Right atrium auricular region (tissue), 2 donors: ENCODE data around the gene TNK1. TPM values are rescaled to one million over a fixed set of nuclear protein-coding genes. Genes with fewer than 3 reads are reported as not detected.

Experiments
- DNase-seq: peaks from one replicate; pipeline ENCODE4 v3.0.0-alpha.2; 2019; ENCODE audit warnings: low spot score
- H3K27ac ChIP-seq, 2 donors: fragments of 200-600 bp; sonication (generic); 1 replicate in 1 of 2; 2 replicates in 1 of 2; pipeline ENCODE4 v1.5.1; 2016 to 2019
- H3K27me3 ChIP-seq, 2 donors: fragments of 200-600 bp; sonication (generic); one replicate each; pipeline versions ENCODE4 v1.5.1 to v1.6.0; 2017 to 2019
- H3K36me3 ChIP-seq: fragments of 200-600 bp; sonication (generic); one replicate; pipeline ENCODE4 v1.5.1; 2016
- H3K4me1 ChIP-seq, 2 donors: fragments of 200-600 bp; sonication (generic); one replicate each; pipeline versions ENCODE4 v1.5.1 to v1.6.0; 2017 to 2019
- H3K4me3 ChIP-seq, 2 donors: fragments of 200-600 bp; sonication (generic); 1 replicate in 1 of 2; 2 replicates in 1 of 2; pipeline ENCODE4 v1.5.1; 2017 to 2019; ENCODE audit warnings: mild to moderate bottlenecking in 1 of 2, moderate library complexity in 1 of 2
- H3K9me3 ChIP-seq, 2 donors: fragments of 200-600 bp; sonication (generic); one replicate each; pipeline ENCODE4 v1.5.1; 2019
- CTCF ChIP-seq, 2 donors: fragments of 200-600 bp; sonication (generic); IDR thresholded peaks; one replicate each; pipeline ENCODE4 v1.5.1; 2019; ENCODE audit warnings: antibody characterized with exemption in 2 of 2
- total RNA-seq, 2 donors: library from RNA; depleted of rRNA; stranded (reverse); fragments of >200 nt; gene quantifications; one replicate each; pipeline ENCODE4 v1.1.0, GENCODE V29; 2016

TNK1 gene
- total RNA-seq, 2 donors from 2014 or later, result 4.1 to 4.8 TPM

GRCh38 chr17:7415784-7416183, 34.9 kb downstream of the TNK1 start:
- H3K27me3 ChIP-seq, result no peaks in the 10 kb centered on the region
- TF ChIP-seq CTCF (IDR thresholded peaks at IDR 0.05), result no peak

DNA sequence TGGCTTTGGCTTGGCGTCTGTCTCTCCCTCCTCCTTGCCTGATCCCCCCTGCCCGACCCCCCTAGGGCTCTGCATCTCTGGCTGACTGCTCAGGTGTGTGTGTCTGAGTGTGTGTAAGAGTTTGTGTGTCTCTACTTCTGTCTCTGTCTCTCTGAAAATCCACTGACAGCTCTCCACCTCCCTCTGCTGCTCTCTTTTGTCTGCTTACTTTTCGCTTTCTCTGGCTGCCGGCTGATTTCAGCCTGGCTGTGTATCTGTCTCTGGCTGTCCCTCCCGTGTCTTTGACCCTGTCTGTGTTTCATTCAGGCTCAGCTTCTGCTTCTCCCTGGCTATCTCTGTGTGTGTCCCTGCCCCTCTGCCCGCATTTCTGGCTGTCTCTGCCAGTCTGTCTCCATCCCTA, 35.4 kb downstream of the TNK1 start:
- Histone ChIP-seq H3K4me1 (no peaks in the 10 kb centered on the region), H3K9me3 (no peaks in the 10 kb centered on the region), H3K27me3 (no peaks in the 10 kb centered on the region), H3K36me3 (peaks cover 9% of the 10 kb centered on the region), H3K27ac (no peak overlapping the region), H3K4me3 (no peak overlapping the region)
- TF ChIP-seq CTCF (IDR thresholded peaks at IDR 0.05), result no peak
- DNase-seq, result no peak

More at GRCh38 chr17:7415784-7416183, 34.9 kb downstream of the TNK1 start:
- Histone ChIP-seq H3K4me3 (no peak overlapping the region), H3K27ac (no peak overlapping the region), H3K4me1 (no peaks in the 10 kb centered on the region), H3K36me3 (peaks cover 9% of the 10 kb centered on the region), H3K9me3 (no peaks in the 10 kb centered on the region)
- no peak for DNase-seq

- DNase-seq, result no peak
Observed at GRCh38 chr17:7417056-7417655, 36.3 kb downstream of the TNK1 start.

GRCh38 chr17:7418472-7419152, 37.7 kb downstream of the TNK1 start:
- Histone ChIP-seq H3K27ac (no peak overlapping the region), H3K36me3 (peaks cover 9% of the 10 kb centered on the region), H3K4me3 (no peak overlapping the region), H3K27me3 (no peaks in the 10 kb centered on the region), H3K9me3 (no peaks in the 10 kb centered on the region), H3K4me1 (no peaks in the 10 kb centered on the region)
- DNase-seq, result no peak
- no peak for TF ChIP-seq CTCF (IDR thresholded peaks at IDR 0.05)

More at GRCh38 chr17:7417056-7417655, 36.3 kb downstream of the TNK1 start:
- Histone ChIP-seq H3K27ac (no peak overlapping the region), H3K36me3 (peaks cover 9% of the 10 kb centered on the region), H3K4me3 (no peak overlapping the region), H3K27me3 (no peaks in the 10 kb centered on the region), H3K9me3 (no peaks in the 10 kb centered on the region), H3K4me1 (no peaks in the 10 kb centered on the region)
- no peak for TF ChIP-seq CTCF (IDR thresholded peaks at IDR 0.05)

DNA sequence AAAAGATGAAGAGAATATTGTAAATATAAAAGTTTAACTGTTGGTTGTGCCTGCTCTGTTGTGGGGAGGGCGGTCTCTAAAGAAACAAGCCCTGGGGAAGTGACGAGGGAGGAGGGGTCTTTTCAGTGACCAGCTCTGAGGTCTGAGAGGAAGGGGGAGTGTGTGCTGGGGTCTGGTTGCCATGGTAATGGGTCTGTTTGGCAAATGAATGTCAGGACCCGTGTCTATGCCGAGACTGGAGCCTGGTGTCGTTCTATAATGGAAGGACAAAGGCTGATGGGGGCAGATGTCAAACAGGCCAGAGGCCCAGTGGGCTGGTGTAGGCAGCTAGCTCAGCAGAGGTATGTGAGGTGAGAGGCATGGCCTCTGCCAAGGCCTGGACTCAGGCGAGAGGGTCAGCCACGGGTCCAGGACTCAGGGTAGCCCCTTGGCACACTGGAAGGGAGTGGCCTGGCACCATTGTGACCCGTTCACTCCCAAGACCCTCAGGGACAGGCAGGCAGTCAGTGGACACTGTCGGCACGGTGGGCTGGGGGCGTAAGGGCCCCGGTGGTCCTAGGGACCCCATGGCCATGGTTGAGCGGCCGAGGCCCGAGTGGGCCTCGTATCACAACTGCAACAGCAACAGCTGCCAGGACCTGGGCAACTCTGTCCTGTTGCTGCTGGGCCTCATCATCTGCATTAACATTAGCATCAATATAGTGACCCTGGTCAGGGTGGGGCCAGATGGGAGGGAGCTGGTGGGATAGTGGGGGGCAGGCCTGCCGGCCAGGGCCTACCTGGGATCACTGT, 39.1 kb downstream of the TNK1 start, which contains the start of gene SPEM1:
SPEM1 (plus strand) TSS at position 506 of the 792 bp plus-strand sequence; CDS start at position 567, 61 bp downstream.
- H3K4me3 ChIP-seq, result no peak within 1 kb of the TSS
- no peak for DNase-seq
- H3K4me1 ChIP-seq, result no peaks in the 10 kb centered on the region
- TF ChIP-seq CTCF (IDR thresholded peaks at IDR 0.05), result no peak
- no peak within 1 kb of the TSS for H3K27ac ChIP-seq
- H3K36me3 ChIP-seq, result peaks cover 9% of the 10 kb centered on the region
- H3K9me3 ChIP-seq, result no peaks in the 10 kb centered on the region
- no peaks in the 10 kb centered on the region for H3K27me3 ChIP-seq
